Hippocampal formation (tissue), 2 donors: ENCODE data around the gene GRIFIN.

Experiments
- DNase-seq, 2 donors: peaks; one replicate each; lab custom pipeline; 2025; lab: John Stamatoyannopoulos, UW

GRIFIN gene

DNA sequence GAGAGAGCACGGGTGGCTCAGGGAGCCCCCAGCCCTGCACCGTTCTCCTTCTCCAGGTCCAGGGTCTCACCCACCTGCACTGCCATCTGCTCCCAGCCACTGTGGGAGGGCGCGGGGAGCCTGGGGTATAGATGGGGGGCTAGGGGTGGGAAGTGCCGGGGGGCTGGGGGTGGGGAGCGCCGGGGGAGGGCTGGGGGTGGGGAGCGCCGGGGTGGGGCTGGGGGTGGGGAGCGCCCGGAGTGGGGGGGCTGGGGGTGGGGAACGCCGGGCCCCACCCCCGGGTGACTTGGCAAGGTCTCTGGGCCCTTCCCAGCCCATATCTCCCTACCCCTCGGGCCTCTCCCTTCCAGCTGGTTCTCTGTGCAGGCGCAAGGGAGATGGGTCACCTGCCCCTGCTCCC lies at the start of gene GRIFIN:
Gene GRIFIN, minus strand, starts transcription at position 101 of the 400 bp plus-strand sequence. Its CDS starts 15 bp downstream, at position 86.
- no peak for DNase-seq

DNA sequence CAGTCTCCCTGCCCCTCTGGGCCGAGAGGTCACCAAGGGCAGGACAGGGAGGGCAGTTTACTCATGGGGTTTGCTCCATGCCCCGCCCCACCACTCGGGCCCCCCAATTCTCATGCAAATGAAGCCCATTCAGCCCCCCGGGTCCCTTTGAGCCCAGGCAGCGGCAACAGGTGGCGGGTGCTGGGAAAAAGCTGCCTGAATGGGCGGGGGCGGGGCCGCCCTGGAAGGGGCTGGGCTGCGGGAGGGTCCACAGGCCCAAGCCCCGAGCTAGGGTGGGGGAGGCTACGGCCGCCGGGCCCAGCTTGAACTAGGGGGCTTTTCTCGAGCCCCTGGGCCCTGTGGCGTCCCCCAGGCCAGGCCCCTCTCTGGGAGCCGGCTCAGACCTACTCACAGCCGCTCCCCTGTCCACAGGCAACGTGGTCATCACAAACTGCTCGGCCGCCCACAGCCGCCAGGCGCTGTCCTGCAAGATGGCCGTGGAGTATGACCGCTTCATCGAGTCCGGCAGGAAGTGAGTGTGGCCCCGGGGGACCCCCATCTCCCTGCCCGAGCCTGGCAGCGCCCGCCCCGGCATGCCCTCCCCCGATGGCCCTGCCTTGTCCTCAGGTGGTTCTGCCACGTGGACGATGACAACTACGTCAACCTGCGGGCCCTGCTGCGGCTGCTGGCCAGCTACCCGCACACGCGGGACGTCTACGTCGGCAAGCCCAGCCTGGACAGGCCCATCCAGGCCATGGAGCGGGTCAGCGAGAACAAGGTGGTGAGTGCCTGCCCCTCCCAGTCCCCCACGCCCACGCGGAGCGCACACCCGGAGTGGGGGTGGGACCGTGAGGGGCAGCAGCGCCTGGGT lies 48.8 kb upstream of the GRIFIN start:
- no peak for DNase-seq

DNA sequence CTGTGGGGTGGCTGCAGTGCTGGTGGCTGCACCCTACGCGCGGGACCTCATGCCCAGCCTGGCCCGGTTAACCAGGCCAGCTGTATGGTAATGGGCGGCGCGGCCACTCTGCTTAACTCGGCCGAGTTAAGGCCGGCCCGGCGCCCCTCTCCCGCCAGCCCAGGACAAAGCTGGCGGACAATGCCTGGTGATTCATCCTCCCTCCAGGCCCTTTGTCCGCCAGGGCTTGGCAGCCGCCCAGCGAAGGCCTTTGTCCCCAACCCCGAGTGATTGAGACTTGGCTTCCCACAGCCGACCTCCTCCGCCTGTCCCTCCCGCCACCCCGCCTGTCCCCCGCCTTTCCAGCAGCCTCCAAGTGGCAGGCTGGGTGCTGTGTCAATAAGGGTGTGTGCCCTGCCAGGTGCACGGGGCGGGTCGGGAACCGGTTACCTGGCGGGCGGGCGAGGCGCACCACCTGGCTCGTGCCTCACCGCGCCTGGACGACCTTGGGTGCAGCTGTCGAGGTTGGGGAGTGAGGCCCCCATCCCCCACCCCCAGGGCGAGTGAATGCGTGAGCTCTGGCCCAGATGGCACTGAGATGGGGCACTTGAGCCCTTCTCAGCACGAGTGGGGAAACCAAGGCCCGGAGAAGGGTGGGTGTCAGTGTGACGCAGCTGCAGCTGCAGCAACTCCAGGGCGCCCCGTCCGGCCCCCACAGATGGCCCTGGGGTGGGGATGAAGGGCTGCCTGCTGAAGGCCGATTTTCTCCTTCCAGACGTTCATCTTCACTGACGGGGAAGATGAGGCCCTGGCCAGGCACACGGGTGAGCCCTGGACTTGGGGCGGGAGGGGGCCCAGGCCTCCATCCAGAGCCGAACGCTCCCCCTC lies 48.0 kb upstream of the GRIFIN start:
- peak; percentile 85 to 87 for DNase-seq

DNA sequence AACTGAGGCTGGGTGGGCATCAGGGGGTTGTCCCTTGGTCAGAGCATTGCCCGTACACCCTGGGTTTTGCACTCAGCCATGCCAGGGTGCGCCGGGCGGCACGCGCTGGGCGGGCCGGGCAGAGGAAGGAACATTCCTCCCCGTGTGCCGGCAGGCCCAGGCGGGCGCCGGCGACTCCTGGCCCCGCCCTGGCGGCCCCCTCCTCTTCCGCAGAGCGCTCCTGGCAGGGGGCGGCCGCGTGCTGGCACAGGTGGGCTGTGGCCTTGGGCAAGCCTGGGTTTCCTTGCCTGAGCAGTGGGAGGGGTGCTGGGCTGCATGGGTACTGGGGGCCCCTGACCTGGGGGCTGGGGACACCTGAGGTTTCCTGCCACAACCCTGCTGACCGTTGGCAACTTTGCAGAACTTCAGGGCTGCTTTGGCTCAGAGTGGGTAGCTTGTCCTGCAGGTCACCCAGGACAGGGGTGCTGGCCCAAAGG lies 47.3 kb upstream of the GRIFIN start:
- no peak for DNase-seq

GRCh38 chr7:2522780-2523433 lies 46.7 kb upstream of the GRIFIN start:
- DNase-seq = no peak

- DNase-seq = peak in 1 of 2 donors; percentile 13
Observed at GRCh38 chr7:2521952-2522591, 45.9 kb upstream of the GRIFIN start.

DNA sequence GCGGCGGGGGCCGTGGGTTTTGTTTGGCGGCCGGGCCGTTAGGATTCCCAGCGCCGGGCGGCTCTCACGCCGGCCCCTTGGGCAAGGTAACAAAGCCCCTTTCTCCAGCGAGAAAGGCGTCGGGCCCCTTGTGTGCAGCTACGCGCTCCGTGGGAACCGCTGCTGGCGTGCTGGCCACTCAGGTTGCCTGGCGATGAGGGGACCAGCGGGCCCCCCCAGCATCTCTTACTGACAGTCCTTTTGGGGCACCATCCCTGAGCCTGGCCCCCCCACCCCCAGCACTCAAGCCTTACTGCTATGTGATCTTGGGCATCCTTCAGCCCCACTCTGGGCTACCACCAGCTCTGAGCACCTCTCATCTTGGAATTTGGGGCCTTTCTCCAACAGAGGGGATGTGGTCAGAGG lies 45.1 kb upstream of the GRIFIN start:
- no peak for DNase-seq

GRCh38 chr7:2520761-2521290 lies 44.6 kb upstream of the GRIFIN start:
- DNase-seq = no peak

DNA sequence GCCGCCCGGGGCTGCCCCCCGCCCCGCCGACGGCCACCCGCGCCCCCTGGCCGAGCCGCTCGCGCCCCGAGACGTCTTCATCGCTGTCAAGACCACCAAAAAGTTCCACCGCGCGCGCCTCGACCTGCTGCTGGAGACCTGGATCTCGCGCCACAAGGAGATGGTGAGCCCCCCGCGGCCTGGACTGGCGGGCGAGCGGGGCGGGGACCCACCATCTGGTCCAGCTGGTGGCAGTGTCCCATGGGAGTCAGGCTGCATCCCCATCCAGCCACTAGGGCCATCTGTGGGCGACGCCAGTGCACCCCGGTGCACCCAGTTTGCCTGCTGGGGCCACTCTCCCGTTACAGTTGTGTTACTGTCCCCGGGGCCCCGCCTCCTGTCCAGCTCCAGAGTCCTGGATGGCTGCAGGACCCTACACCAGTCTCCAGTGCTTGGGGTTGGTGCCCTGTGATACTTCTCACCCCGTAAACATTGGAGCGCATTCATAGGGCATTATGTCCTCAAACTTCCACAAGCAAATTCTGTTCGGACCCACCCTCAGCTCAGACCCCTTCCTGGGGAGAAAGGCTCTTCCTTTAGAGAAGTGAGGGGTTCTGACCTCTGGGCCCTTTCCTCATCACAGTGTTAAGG lies 44.0 kb upstream of the GRIFIN start:
- DNase-seq = no peak

GRCh38 chr7:2519119-2519930 lies 43.1 kb upstream of the GRIFIN start, which contains the start of gene LFNG:
LFNG (plus strand) TSS chr7:2519774; CDS start chr7:2519862, 88 bp downstream.
- peak; percentile 81 to 88 for DNase-seq

GRCh38 chr7:2518737-2519118 lies 42.5 kb upstream of the GRIFIN start:
- no peak for DNase-seq

DNA sequence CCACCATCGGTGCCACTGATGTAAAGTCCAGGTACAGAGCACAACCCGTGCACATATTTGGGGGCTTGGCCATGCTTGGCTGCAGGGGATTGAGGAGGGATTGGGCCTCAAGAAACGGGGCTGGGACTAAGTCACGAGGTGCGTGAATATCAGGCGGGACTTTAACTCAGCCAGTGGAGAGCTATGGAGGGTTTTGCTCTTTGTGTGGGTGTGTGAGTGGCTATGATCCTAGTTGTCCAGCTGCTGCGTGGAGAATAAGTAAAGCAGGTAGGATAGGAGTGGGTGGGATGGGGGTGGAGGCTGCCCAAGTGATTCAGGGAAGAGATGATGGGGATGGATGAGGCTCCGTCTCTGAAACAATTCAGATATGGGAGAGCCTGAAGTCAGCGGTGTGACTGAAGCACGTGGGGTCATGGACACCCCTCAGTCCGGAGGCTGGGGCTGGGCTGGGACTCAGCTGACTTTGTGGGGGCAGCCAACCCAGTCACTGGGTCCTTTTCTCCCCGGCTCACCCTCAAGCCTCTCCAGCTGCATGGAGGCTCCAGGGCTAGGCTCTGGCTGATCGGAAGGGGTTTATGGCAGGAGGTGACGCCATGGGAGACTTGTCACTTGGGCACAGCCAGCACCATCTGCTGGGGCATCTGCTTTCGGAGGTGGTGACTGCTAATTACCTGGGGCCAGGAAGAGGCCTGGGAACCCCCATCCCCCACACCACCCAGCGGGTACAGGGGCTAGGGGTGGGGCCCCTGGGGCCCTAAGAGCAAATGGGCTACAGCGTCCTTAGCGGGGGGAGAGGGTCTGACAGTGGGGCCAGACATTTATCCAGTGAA lies 41.7 kb upstream of the GRIFIN start:
- DNase-seq = no peak

- DNase-seq = no peak
Observed at GRCh38 chr7:2517026-2517425, 40.8 kb upstream of the GRIFIN start.

DNA sequence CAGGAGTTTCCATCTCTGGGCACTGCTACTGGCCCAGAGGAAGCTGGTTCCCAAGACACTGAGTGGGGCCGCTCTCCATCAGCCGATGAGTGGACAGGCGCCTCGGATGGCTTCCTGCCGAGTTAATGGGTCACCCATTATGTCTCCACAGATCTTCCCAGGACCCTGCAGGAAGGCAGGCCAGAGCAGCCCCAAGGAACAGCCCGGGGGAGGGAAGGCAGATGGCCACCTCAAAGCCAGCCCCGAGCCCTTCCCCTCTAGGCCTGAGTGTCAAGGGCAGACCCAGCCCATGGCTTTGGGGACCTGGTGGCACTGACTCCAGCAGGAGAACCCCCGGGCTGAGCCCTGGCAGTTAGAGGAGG lies 40.0 kb upstream of the GRIFIN start:
- DNase-seq = no peak

GRCh38 chr7:2515424-2516193 lies 39.4 kb upstream of the GRIFIN start:
- no peak for DNase-seq

DNA sequence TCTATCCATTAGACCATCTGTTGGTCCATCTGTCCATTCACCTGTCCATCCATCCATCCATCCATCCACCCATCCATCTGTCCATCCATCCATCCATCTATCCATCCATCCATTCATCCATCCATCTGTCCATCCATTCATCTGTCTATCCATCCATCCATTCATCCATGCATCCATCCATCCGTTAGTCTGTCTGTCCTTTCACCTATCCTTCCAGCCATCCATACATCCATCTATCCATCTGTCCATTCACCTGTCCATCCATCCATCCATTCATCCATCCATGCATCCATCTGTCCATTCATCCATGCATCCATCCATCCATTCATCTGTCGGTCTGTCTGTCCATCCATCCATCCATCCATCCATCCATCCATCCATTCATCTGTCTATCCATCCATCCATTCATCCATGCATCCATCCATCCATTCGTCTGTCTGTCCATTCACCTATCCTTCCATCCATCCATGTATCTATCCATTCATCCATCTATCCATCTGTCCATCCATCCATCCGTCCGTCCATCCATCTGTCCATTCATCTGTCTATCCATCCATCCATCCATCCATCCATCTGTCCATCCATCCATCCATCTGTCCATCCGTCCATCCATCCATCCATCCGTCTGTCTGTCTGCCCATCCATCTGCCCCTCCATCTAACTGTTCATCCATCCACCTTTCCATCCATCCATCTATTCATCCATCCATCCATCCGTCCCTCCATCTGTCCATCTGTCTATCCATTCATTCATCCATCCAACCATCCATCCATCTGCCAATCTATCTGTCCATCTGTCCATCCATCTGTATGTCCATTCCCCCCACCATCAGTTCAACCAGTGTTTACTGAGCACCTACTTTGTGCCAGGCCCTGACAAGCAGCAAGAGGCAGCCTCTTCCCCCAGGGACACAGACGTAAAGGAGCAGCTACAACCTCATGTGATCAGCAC lies 38.5 kb upstream of the GRIFIN start:
- no peak for DNase-seq

DNA sequence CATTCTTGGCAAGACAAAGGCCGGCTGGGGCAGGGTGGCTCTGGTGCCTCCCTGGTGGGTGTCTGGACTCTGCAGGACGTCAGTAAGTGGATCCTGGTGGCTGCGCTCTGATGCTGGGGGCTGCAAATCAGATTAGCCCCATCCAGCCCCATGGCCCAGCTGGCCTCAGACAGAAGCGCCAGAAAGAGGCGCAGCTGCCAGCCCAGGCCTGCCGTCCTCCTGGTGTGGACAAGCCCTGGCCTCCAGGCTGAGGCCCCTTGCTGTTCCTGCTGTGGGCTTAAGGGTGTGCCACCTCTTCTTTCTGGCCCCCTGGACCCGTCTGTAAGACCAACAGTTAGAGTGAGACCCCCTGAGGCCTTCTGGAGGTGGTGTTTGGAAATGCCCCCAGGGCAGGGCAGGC lies 37.5 kb upstream of the GRIFIN start:
- no peak for DNase-seq
